Prostate gland (tissue), 2 donors: ENCODE results near the gene PDE5A.
A peak's percentile ranks its signal among the peaks of the same experiment; 100 is the strongest.

ENCODE experiments used
- POLR2A ChIP-seq: fragments of 450-650 bp; IDR thresholded peaks from one replicate; pipeline ENCODE4 v1.6.1; 2016; ENCODE audit warnings: antibody characterized with exemption, mild to moderate bottlenecking
- POLR2AphosphoS5 ChIP-seq: sonication (generic); formaldehyde crosslinking; IDR thresholded peaks from one replicate; pipeline ENCODE4 v1.6.1; 2017; ENCODE audit warnings: antibody characterized with exemption
- TF ChIP-seq, protein P1 (sequence below), 4 experiments: fragments of 200-600 bp in 2 of 4; fragments of 450-650 bp in 2 of 4; sonication (generic) in 2 of 4; IDR thresholded peaks; 1 replicate in 3 of 4; 2 replicates in 1 of 4; pipeline ENCODE4 v1.5.1; 2016 to 2019; ENCODE audit warnings: antibody characterized with exemption in 4 of 4, mild to moderate bottlenecking in 2 of 4, moderate library complexity in 2 of 4

- TF ChIP-seq, protein P1, sequence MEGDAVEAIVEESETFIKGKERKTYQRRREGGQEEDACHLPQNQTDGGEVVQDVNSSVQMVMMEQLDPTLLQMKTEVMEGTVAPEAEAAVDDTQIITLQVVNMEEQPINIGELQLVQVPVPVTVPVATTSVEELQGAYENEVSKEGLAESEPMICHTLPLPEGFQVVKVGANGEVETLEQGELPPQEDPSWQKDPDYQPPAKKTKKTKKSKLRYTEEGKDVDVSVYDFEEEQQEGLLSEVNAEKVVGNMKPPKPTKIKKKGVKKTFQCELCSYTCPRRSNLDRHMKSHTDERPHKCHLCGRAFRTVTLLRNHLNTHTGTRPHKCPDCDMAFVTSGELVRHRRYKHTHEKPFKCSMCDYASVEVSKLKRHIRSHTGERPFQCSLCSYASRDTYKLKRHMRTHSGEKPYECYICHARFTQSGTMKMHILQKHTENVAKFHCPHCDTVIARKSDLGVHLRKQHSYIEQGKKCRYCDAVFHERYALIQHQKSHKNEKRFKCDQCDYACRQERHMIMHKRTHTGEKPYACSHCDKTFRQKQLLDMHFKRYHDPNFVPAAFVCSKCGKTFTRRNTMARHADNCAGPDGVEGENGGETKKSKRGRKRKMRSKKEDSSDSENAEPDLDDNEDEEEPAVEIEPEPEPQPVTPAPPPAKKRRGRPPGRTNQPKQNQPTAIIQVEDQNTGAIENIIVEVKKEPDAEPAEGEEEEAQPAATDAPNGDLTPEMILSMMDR (IDR thresholded peaks at IDR 0.05), result peak; percentile 68 to 94 (median 81)
- TF ChIP-seq POLR2A (peak; percentile 70), POLR2AphosphoS5 (no peak)
Measured at GRCh38 chr4:119628281-119629141, at the start of gene PDE5A.
